H9 (cell line): ENCODE data around the gene PDZRN4. TPM values are rescaled to one million over a fixed set of nuclear protein-coding genes. Genes with fewer than 3 reads are reported as not detected.

Source experiments
- DNase-seq: peaks from one replicate; pipeline ENCODE4 v3.0.0-alpha.2; 2017
- H2AFZ ChIP-seq: one replicate; pipeline ENCODE4 v1.6.1; 2013; ENCODE audit warnings: mild to moderate bottlenecking, low read length, control low read depth, moderate library complexity
- H2AK5ac ChIP-seq: 2 replicates; pipeline ENCODE4 v1.6.1; 2013; ENCODE audit warnings: low read length, control low read depth, mixed read lengths; ENCODE audit not compliant: insufficient read length
- H2BK120ac ChIP-seq: one replicate; pipeline ENCODE4 v1.6.1; 2013; ENCODE audit warnings: low read depth, mild to moderate bottlenecking, low read length, control low read depth, inconsistent platforms; ENCODE audit not compliant: poor library complexity, severe bottlenecking
- H2BK12ac ChIP-seq: 2 replicates; pipeline ENCODE4 v1.6.1; 2013; ENCODE audit warnings: low read length, control low read depth, mixed read lengths, low read depth; ENCODE audit not compliant: insufficient read length
- H2BK15ac ChIP-seq: 2 replicates; pipeline ENCODE4 v1.6.1; 2013; ENCODE audit warnings: low read depth, low read length, control low read depth
- H2BK20ac ChIP-seq: one replicate; pipeline ENCODE4 v1.6.1; 2013; ENCODE audit warnings: low read depth, mild to moderate bottlenecking, low read length, control low read depth, inconsistent platforms; ENCODE audit not compliant: poor library complexity, severe bottlenecking
- H2BK5ac ChIP-seq: 2 replicates; pipeline ENCODE4 v1.6.1; 2013; ENCODE audit warnings: low read length, control low read depth, mixed read lengths; ENCODE audit not compliant: insufficient read length
- H3K14ac ChIP-seq: 2 replicates; pipeline ENCODE4 v1.6.1; 2013; ENCODE audit warnings: low read length, control low read depth; ENCODE audit not compliant: insufficient read depth
- H3K18ac ChIP-seq: 2 replicates; pipeline ENCODE4 v1.6.1; 2013; ENCODE audit warnings: low read depth, mild to moderate bottlenecking, mixed read lengths, low read length, control low read depth; ENCODE audit not compliant: insufficient read length
- H3K23ac ChIP-seq: 2 replicates; pipeline ENCODE4 v1.6.1; 2013; ENCODE audit warnings: low read length, control low read depth, mixed read lengths, low read depth; ENCODE audit not compliant: insufficient read length
- H3K23me2 ChIP-seq: 2 replicates; pipeline ENCODE4 v1.6.1; 2013; ENCODE audit warnings: low read depth, mild to moderate bottlenecking, mixed read lengths, low read length, control low read depth; ENCODE audit not compliant: insufficient read length, poor library complexity, severe bottlenecking
- H3K27ac ChIP-seq: 2 replicates; pipeline ENCODE4 v1.5.1; 2013; ENCODE audit warnings: low read length, control low read depth, mixed read lengths, low read depth; ENCODE audit not compliant: insufficient read length
- H3K27me3 ChIP-seq: 2 replicates; pipeline ENCODE4 v1.6.1; 2013; ENCODE audit warnings: low read length, control low read depth, inconsistent platforms; ENCODE audit not compliant: insufficient read depth
- H3K4ac ChIP-seq: 2 replicates; pipeline ENCODE4 v1.6.1; 2013; ENCODE audit warnings: low read depth, mild to moderate bottlenecking, control low read depth, inconsistent platforms, low read length, moderate library complexity
- H3K4me1 ChIP-seq: 2 replicates; pipeline ENCODE4 v1.6.1; 2013; ENCODE audit warnings: low read length, control low read depth, inconsistent platforms; ENCODE audit not compliant: insufficient read depth
- H3K4me2 ChIP-seq: 2 replicates; pipeline ENCODE4 v1.6.1; 2013; ENCODE audit warnings: low read length, control low read depth, mixed read lengths; ENCODE audit not compliant: insufficient read length, insufficient read depth
- H3K56ac ChIP-seq: 2 replicates; pipeline ENCODE4 v1.6.1; 2013; ENCODE audit warnings: low read depth, mild to moderate bottlenecking, mixed read lengths, low read length, control low read depth; ENCODE audit not compliant: insufficient read length
- H3K79me1 ChIP-seq: 2 replicates; pipeline ENCODE4 v1.6.1; 2013; ENCODE audit warnings: low read depth, mild to moderate bottlenecking, moderate library complexity, low read length, control low read depth, inconsistent platforms; ENCODE audit not compliant: insufficient read depth, poor library complexity, severe bottlenecking
- H3K79me2 ChIP-seq: 2 replicates; pipeline ENCODE4 v1.6.1; 2013; ENCODE audit warnings: low read length, control low read depth, inconsistent platforms; ENCODE audit not compliant: insufficient read depth
- H3K9ac ChIP-seq: 2 replicates; pipeline ENCODE4 v1.6.1; 2013; ENCODE audit warnings: low read length, control low read depth, mixed read lengths; ENCODE audit not compliant: insufficient read length; ENCODE audit errors: extremely low read depth
- H3K9me3 ChIP-seq: one replicate; pipeline ENCODE4 v1.6.1; 2013; ENCODE audit warnings: low read depth, low read length, inconsistent platforms; ENCODE audit not compliant: control insufficient read depth
- H3T11ph ChIP-seq: one replicate; pipeline ENCODE4 v1.6.1; 2013; ENCODE audit warnings: mild to moderate bottlenecking, low read length, control low read depth, inconsistent platforms
- H4K20me1 ChIP-seq: one replicate; pipeline ENCODE4 v1.6.1; 2013; ENCODE audit not compliant: control insufficient read depth, insufficient read length, insufficient read depth
- H4K5ac ChIP-seq: 2 replicates; pipeline ENCODE4 v1.6.1; 2013; ENCODE audit warnings: low read depth, mild to moderate bottlenecking, mixed read lengths, low read length, control low read depth; ENCODE audit not compliant: insufficient read length
- H4K8ac ChIP-seq: replicated peaks from 2 replicates; pipeline ENCODE4 v1.6.1; 2013; ENCODE audit warnings: low read length, control low read depth, mixed read lengths, low read depth; ENCODE audit not compliant: insufficient read length
- H4K91ac ChIP-seq: 2 replicates; pipeline ENCODE4 v1.6.1; 2013; ENCODE audit warnings: low read depth, mild to moderate bottlenecking, moderate library complexity, mixed read lengths, low read length, control low read depth; ENCODE audit not compliant: insufficient read length
- H3K27ac Mint-ChIP-seq, 3 experiments: 2 replicates in 2 of 3; 3 replicates in 1 of 3; pipeline ENCODE4 v1.8.0; 2020 to 2021; ENCODE audit warnings: mixed read lengths in 3 of 3, mild to moderate bottlenecking in 1 of 3, moderate library complexity in 1 of 3
- H3K27me3 Mint-ChIP-seq: 2 replicates; pipeline ENCODE4 v1.8.0; 2021; ENCODE audit warnings: low read depth, mild to moderate bottlenecking, moderate library complexity, mixed read lengths
- H3K36me3 Mint-ChIP-seq, 3 experiments: 2 replicates in 2 of 3; 3 replicates in 1 of 3; pipeline ENCODE4 v1.8.0; 2020 to 2021; ENCODE audit warnings: low read depth in 3 of 3, mixed read lengths in 3 of 3; ENCODE audit not compliant: insufficient read depth in 1 of 3
- H3K4me1 Mint-ChIP-seq, 2 experiments: 2 replicates each; pipeline ENCODE4 v1.8.0; 2020; ENCODE audit warnings: mixed read lengths in 2 of 2
- H3K4me3 Mint-ChIP-seq, 2 experiments: 2 replicates in 1 of 2; 3 replicates in 1 of 2; pipeline ENCODE4 v1.8.0; 2020 to 2021; ENCODE audit warnings: mild to moderate bottlenecking in 2 of 2, mixed read lengths in 2 of 2, moderate library complexity in 1 of 2
- H3K9me3 Mint-ChIP-seq, 2 experiments: 2 replicates in 1 of 2; 3 replicates in 1 of 2; pipeline ENCODE4 v1.8.0; 2020; ENCODE audit warnings: mild to moderate bottlenecking in 2 of 2, mixed read lengths in 2 of 2, moderate library complexity in 1 of 2
- CTCF ChIP-seq: fragments of 200-600 bp; sonication (generic); conservative IDR thresholded peaks from 3 replicates; pipeline ENCODE4 v1.8.0; 2021; ENCODE audit warnings: antibody characterized with exemption, mild to moderate bottlenecking
- whole genome bisulfite sequencing: extraction: QIAGEN DNeasy Blood & Tissue Kit; methylation state at CpG from one replicate; pipeline ENCODE4 v1.1.7; 2013; ENCODE audit warnings: missing lambda C conversion rate, low lambda C conversion rate, mixed read lengths; ENCODE audit not compliant: insufficient read length; ENCODE audit errors: extremely low coverage; 5-methylcytosine and 5-hydroxymethylcytosine counted together
- total RNA-seq: library from RNA; stranded (reverse); gene quantifications from 2 replicates; pipeline ENCODE4 v1.2.1, GENCODE V29; 2021

The PDZRN4 gene
- total RNA-seq, 1 experiment from 2014 or later: not detected

GRCh38 chr12:41438854-41439541, 250.9 kb downstream of the PDZRN4 start:
- Histone ChIP-seq H2BK15ac (no peak overlapping the region), H3T11ph (no peak overlapping the region), H3K56ac (no peak overlapping the region), H3K4me2 (no peak overlapping the region), H3K27me3 (no peaks in the 10 kb centered on the region), H4K5ac (no peak overlapping the region), H2AFZ (no peak overlapping the region), H2BK20ac (no peak overlapping the region), H3K18ac (no peak overlapping the region), H3K23ac (no peak overlapping the region), H3K79me2 (no peaks in the 10 kb centered on the region), H2AK5ac (no peak overlapping the region), H3K79me1 (no peaks in the 10 kb centered on the region), H4K8ac (no peak overlapping the region), H3K4ac (no peak overlapping the region), H3K9me3 (no peaks in the 10 kb centered on the region), H2BK5ac (no peak overlapping the region), H2BK12ac (no peak overlapping the region), H3K4me1 (no peaks in the 10 kb centered on the region; the same call in 1 of the 2 replicates), H3K23me2 (no peaks in the 10 kb centered on the region), H3K27ac (no peak overlapping the region), H3K14ac (no peak overlapping the region), H4K91ac (no peak overlapping the region), H4K20me1 (no peaks in the 10 kb centered on the region), H2BK120ac (no peak overlapping the region), H3K9ac (no peak overlapping the region)
- WGBS: no CpG with 5 or more reads among the region's 3 CpGs
- Mint-ChIP-seq H3K4me1 (peaks cover 16 to 21% of the 10 kb centered on the region in 2 experiments), H3K27me3 (no peaks in the 10 kb centered on the region), H3K9me3 (no peaks in the 10 kb centered on the region; a peak in 1 of 5 replicates), H3K36me3 (no peaks in the 10 kb centered on the region), H3K4me3 (no peak overlapping the region), H3K27ac (no peak overlapping the region; a peak in 1 of 7 replicates)
- TF ChIP-seq CTCF: no peak
- no peak for DNase-seq
